22Rv1 (cell line): ENCODE data around the gene LEMD2.

ENCODE experiments used
- CTCF ChIP-seq: fragments of 450-650 bp; IDR thresholded peaks from 2 replicates; pipeline ENCODE4 v1.5.1; 2017; ENCODE audit warnings: mild to moderate bottlenecking
- ZFX ChIP-seq: fragments of 450-650 bp; IDR thresholded peaks from 2 replicates; pipeline ENCODE4 v1.6.1; 2017; ENCODE audit warnings: antibody characterized with exemption, borderline replicate concordance

DNA sequence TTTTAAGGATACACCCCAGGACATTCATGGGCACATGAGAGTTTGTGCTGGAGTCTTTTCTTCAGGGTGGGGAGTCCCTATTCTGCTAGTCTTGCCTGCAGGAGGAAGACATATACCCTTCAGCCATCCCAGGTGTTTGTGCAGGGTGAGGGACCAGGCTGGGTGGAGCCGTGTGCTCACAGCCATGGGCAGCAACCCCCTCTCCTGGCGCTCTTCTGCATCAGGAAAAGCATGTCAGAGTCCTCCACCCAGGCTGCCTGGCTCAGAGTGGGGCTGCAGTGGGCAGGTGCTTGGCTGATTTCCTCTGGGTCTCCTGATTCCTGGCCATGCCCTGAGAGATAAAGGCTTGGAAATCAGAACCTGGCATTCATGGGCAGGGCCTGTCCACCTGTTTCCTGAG is 37.6 kb upstream of the LEMD2 start:
- TF ChIP-seq CTCF (no peak), ZFX (no peak)
